ENCODE results near the gene MSH2.
"Not testable (repeated sequence)": the region's sequence is repeated elsewhere in the genome, so short reads cannot be mapped to it uniquely, and the experiment has no call there.

The MSH2 gene

GRCh38 chr2:47420214-47420613, 17.3 kb downstream of the MSH2 start:
- Histone ChIP-seq H3K27ac (ENCODE audit: low read depth, low read length, poor library complexity, severe bottlenecking) (no peak overlapping the region), H3K4me3 (ENCODE audit: low read depth, low read length, poor library complexity, severe bottlenecking) (no peak overlapping the region), H3K9me2 (ENCODE audit: low read depth, low read length) (no peaks in the 10 kb centered on the region), H3F3A (ENCODE audit: insufficient read depth, low read length) (no peaks in the 10 kb centered on the region), H3K4me1 (ENCODE audit: insufficient read depth, low read length, severe bottlenecking) (no peaks in the 10 kb centered on the region), H3K9me3 (ENCODE audit: low read length) (no peaks in the 10 kb centered on the region), H4K20me1 (ENCODE audit: insufficient read depth, low read length) (no peaks in the 10 kb centered on the region), H3K79me2 (ENCODE audit: insufficient read depth, low read length) (no peaks in the 10 kb centered on the region), H3K4me2 (ENCODE audit: low read length) (no peak overlapping the region), H2AFZ (ENCODE audit: low read length) (no peak overlapping the region), H3K27me3 (ENCODE audit: insufficient read depth, low read length) (no peaks in the 10 kb centered on the region), H3K36me3 (ENCODE audit: insufficient read depth, low read length) (peaks cover 89% of the 10 kb centered on the region), H3K9ac (ENCODE audit: low read length) (no peak overlapping the region)
- TF ChIP-seq CTCF (IDR thresholded peaks at IDR 0.05; ENCODE audit: low read length) (no peak), EZH2 (IDR thresholded peaks at IDR 0.05; ENCODE audit: borderline replicate concordance, low read length) (no peak)

- H2AFZ ChIP-seq (ENCODE audit: low read length): not testable (repeated sequence)
- peaks cover 89% of the 10 kb centered on the region for H3K36me3 ChIP-seq (ENCODE audit: insufficient read depth, low read length)
Observed at GRCh38 chr2:47420683-47421082, 17.7 kb downstream of the MSH2 start.

GRCh38 chr2:47422016-47422415, 19.1 kb downstream of the MSH2 start:
- Histone ChIP-seq H3K9me3 (ENCODE audit: low read length) (no peaks in the 10 kb centered on the region), H3K79me2 (ENCODE audit: insufficient read depth, low read length) (no peaks in the 10 kb centered on the region), H4K20me1 (ENCODE audit: insufficient read depth, low read length) (no peaks in the 10 kb centered on the region), H3K27me3 (ENCODE audit: insufficient read depth, low read length) (no peaks in the 10 kb centered on the region), H3K9me2 (ENCODE audit: low read depth, low read length) (no peaks in the 10 kb centered on the region), H3F3A (ENCODE audit: insufficient read depth, low read length) (no peaks in the 10 kb centered on the region), H3K4me2 (ENCODE audit: low read length) (no peak overlapping the region), H3K27ac (ENCODE audit: low read depth, low read length, poor library complexity, severe bottlenecking) (no peak overlapping the region), H3K36me3 (ENCODE audit: insufficient read depth, low read length) (peaks cover 87% of the 10 kb centered on the region), H3K4me3 (ENCODE audit: low read depth, low read length, poor library complexity, severe bottlenecking) (no peak overlapping the region), H2AFZ (ENCODE audit: low read length) (no peak overlapping the region), H3K4me1 (ENCODE audit: insufficient read depth, low read length, severe bottlenecking) (no peaks in the 10 kb centered on the region), H3K9ac (ENCODE audit: low read length) (no peak overlapping the region)
- TF ChIP-seq EZH2 (IDR thresholded peaks at IDR 0.05; ENCODE audit: borderline replicate concordance, low read length) (no peak), CTCF (IDR thresholded peaks at IDR 0.05; ENCODE audit: low read length) (no peak)

More at GRCh38 chr2:47420683-47421082, 17.7 kb downstream of the MSH2 start:
- not testable (repeated sequence) for H4K20me1 ChIP-seq (ENCODE audit: insufficient read depth, low read length); H3K79me2 ChIP-seq (ENCODE audit: insufficient read depth, low read length); H3K27ac ChIP-seq (ENCODE audit: low read depth, low read length, poor library complexity, severe bottlenecking); H3K9me3 ChIP-seq (ENCODE audit: low read length); H3K4me2 ChIP-seq (ENCODE audit: low read length); H3F3A ChIP-seq (ENCODE audit: insufficient read depth, low read length); H3K9me2 ChIP-seq (ENCODE audit: low read depth, low read length); H3K9ac ChIP-seq (ENCODE audit: low read length); H3K4me1 ChIP-seq (ENCODE audit: insufficient read depth, low read length, severe bottlenecking); H3K4me3 ChIP-seq (ENCODE audit: low read depth, low read length, poor library complexity, severe bottlenecking); H3K27me3 ChIP-seq (ENCODE audit: insufficient read depth, low read length)

DNA sequence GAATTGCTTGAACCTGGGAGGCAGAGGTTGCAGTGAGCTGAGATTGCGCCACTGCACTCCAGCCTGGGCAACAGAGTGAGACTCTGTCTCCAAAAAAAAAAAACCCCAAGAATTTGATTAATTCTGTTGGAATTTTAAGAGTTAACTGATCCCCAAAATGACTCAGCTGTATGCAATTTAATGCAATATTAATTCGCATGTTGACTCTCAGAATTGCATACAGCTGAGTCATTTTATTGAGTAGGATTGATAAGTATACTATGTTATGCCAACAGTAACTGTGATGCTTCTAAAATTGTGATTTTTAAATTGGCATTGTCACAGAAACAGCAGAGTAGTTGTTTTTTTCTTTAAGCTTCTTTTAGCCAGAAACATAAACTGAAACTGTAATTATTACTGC, 19.6 kb downstream of the MSH2 start:
- H2AFZ ChIP-seq (ENCODE audit: low read length): no peak overlapping the region
- H4K20me1 ChIP-seq (ENCODE audit: insufficient read depth, low read length): no peaks in the 10 kb centered on the region
- no peak overlapping the region for H3K4me3 ChIP-seq (ENCODE audit: low read depth, low read length, poor library complexity, severe bottlenecking)
- peaks cover 87% of the 10 kb centered on the region for H3K36me3 ChIP-seq (ENCODE audit: insufficient read depth, low read length)
- H3K9me2 ChIP-seq (ENCODE audit: low read depth, low read length): no peaks in the 10 kb centered on the region
- no peak overlapping the region for H3K27ac ChIP-seq (ENCODE audit: low read depth, low read length, poor library complexity, severe bottlenecking)
- no peaks in the 10 kb centered on the region for H3F3A ChIP-seq (ENCODE audit: insufficient read depth, low read length)
- H3K27me3 ChIP-seq (ENCODE audit: insufficient read depth, low read length): no peaks in the 10 kb centered on the region
- peaks cover under 1% of the 10 kb centered on the region; the same call in 1 of the 2 replicates for H3K79me2 ChIP-seq (ENCODE audit: insufficient read depth, low read length)
- TF ChIP-seq EZH2 (IDR thresholded peaks at IDR 0.05; ENCODE audit: borderline replicate concordance, low read length) (no peak), CTCF (IDR thresholded peaks at IDR 0.05; ENCODE audit: low read length) (no peak)
- no peaks in the 10 kb centered on the region for H3K4me1 ChIP-seq (ENCODE audit: insufficient read depth, low read length, severe bottlenecking)
- H3K9ac ChIP-seq (ENCODE audit: low read length): no peak overlapping the region
- H3K9me3 ChIP-seq (ENCODE audit: low read length): no peaks in the 10 kb centered on the region
- H3K4me2 ChIP-seq (ENCODE audit: low read length): no peak overlapping the region

Measured in OCI-LY1 (cell line).